HG03045 (cell line): Measurements from ENCODE around the gene GMDS.

Source experiments
- ATAC-seq: cut with Tn5 transposase; IDR thresholded peaks from one replicate; pipeline ENCODE4 v1.9.1; 2021; ENCODE audit warnings: mild to moderate bottlenecking, moderate library complexity; ENCODE audit not compliant: unreplicated experiment

The GMDS gene

DNA sequence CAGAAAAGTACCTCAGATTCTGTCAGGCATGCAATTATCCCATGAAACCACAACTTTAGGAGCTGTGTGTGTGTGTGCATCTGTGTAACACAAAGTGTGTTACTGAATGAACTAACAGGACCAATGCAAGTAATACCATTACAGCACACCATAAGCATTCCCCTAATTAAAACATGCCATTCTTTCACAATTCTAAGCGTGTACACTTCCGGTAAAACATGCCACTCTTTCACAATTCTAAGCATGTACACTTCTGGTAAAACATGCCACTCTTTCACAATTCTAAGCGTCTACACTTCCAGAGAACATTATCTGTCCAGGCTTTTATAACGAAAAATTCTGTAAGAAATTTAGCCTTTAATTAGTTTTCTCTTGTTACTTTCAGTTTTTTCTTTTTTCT is 238.2 kb downstream of the GMDS start:
- no peak for ATAC-seq

- ATAC-seq, result no peak
Measured at GRCh38 chr6:2004888-2005287, 240.5 kb downstream of the GMDS start.

GRCh38 chr6:2000962-2001361 is 244.4 kb downstream of the GMDS start:
- no peak for ATAC-seq

GRCh38 chr6:1997702-1998101 is 247.7 kb downstream of the GMDS start:
- ATAC-seq, result no peak

- no peak for ATAC-seq
Measured at GRCh38 chr6:1995636-1996035, 249.8 kb downstream of the GMDS start.

DNA sequence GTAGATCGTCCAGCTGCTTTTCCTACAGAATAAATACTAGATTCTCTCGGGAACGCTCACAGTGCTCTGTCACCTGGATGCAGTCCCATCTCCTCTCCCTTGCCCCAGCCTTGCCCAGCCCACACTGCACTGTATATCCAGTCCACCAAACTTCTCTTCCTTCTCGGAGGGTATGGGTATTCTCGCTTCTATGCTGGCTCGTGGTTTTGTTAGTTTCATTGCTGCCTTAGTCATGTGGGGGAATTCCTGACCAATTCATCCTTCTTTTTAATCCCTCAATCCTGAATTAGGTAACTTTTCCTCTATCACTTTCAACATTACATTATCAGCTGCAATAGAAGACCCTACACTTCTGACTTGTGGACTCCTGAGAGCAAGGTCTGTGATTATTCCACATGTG is 252.4 kb downstream of the GMDS start:
- ATAC-seq, result no peak

DNA sequence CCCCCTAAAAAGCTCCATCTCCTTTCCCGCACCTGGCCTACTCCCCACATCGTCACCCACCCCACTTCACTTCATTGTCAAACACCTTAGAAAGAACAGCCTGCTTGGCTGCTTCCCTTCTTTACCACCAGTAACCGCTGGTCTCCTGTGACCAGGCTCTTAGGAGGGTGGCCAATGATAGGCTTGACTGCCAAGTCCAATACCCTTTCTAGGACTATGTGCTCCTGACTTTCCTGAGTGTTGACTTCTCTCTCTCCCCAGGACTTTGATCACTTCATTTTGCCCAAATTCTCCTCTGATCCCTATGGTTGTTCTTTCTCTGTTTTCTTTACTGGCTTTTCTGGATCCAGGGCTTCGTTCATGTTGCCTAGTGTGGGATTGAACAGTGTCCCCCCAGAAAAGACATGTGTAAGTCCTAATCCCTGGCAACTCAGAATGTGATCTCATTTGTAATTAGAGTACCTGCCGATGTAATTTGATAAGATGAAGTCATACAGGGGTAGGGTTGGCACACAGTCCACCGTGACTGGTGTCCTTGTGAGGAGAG is 254.0 kb downstream of the GMDS start:
- ATAC-seq, result no peak

DNA sequence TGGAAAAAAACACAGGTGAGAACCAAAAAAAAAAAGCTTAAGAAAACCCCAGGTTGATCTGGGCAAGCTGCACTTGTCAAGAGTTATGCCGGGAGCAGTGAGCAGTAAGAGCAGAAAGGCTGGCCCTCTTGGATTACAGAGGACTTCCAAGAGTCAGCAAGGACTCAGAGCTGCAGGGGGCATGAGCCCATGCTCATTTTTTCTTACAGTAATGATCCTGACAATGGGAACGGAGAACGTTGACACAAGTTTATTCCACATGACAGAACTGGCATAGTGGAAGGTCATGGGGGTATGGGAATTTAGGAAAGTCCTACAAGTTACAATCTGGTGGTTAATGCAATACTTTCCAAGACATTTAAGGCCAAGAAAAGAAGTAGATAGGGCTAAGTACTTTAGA is 256.6 kb downstream of the GMDS start:
- no peak for ATAC-seq

- no peak for ATAC-seq
Measured at GRCh38 chr6:1987640-1988039, 257.8 kb downstream of the GMDS start.

GRCh38 chr6:1986454-1987243 is 258.8 kb downstream of the GMDS start:
- ATAC-seq, result no peak

DNA sequence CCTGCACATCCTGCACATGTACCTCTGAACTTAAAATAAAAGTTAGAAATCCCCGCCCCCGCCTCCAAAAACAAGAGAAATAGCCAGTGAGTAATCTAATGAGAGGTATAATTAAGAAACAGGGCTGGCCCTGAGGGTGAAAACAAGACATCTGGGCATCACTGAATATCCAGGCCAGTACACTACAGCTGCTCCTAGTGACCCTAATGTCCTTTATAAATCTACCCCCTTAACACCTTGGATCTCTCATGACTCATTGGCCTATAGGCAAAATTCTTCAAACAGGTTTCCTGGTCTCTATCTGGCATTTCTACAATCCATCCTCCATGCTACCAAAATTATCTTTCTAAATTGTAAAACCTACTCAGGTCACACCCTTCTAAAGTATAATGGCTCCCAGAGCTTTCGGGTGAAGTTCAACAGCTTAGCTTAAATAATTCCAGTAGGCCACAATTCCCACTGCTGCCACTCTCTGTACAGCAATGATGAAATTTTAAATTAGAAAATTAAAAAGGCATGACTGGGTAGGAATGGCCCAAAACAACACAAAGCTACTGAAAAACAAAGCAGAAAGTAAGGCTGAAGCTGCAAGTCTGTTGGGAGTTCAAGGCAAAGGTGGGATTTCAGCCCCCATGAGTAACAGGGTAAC is 260.9 kb downstream of the GMDS start:
- ATAC-seq, result no peak

GRCh38 chr6:1983850-1984249 is 261.6 kb downstream of the GMDS start:
- no peak for ATAC-seq

- ATAC-seq, result no peak
Measured at GRCh38 chr6:1972962-1973361, 272.4 kb downstream of the GMDS start.

GRCh38 chr6:1971612-1972011 is 273.8 kb downstream of the GMDS start:
- ATAC-seq, result no peak

DNA sequence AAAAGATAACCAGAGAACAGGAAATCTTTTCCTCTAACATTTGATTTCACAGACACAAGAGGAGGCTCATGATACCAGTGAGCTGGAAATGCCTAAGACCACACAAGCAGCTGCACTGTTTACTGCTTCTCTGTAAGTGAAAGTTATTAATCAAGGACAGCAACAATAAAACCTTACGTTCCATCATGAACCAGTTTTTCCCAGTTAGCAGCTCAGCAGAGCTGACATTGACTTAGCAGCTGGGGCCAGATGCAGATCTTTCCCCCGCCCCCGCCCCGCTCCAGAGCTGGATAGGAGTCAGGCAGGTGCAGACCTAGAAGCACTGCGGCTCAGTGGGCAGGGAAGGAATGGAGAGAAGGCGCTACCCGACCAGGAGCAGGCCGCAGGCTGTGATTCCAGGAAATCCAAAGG is 275.2 kb downstream of the GMDS start:
- ATAC-seq, result no peak

DNA sequence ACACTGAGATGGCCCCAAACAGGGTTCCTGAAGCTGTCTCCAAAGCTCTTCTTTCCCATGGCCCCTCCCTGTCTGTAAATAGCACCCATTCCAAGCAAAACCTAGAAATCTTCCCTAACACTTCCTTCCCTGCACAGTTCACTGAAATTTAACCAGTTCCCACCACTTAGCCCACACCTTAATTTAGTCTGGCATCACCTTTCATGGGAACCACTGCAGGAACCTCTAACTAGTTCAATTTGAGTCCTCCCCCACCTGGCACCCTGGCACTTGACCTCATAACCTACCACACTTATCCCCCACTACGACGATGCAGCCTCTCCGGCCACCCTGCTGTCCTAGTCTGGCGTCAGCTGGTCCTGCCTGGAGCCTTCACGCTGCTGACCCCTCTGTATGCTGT is 278.7 kb downstream of the GMDS start:
- ATAC-seq, result no peak

DNA sequence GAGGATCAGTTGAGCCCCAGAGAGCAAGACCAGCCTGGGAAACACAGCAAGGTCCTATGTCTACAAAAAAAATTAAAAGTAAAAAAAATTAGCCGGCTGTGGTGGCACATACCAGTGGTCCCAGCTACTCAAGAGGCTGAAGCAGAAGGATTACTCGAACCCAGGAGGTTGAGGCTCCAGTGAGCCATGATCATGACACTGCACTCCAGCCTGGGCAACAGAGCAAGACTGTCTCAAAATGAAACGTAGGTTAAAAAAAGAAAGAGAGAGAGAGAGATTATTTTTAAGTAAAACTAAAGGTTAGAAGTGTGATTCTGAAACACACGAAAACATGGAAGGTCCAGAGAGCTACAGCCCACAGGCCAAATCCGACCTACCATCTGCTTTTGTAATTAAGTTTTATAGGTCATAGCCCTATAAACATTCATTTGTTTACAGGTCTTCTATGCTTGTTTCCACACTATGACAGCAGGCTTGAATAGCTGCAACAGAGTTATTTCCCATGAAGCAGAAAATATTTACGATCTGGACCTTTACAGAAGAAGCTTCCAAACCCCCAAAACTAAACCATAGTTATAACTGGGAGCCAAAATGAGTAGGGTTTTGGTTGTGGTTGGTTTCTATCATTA is 279.7 kb downstream of the GMDS start:
- ATAC-seq, result no peak

DNA sequence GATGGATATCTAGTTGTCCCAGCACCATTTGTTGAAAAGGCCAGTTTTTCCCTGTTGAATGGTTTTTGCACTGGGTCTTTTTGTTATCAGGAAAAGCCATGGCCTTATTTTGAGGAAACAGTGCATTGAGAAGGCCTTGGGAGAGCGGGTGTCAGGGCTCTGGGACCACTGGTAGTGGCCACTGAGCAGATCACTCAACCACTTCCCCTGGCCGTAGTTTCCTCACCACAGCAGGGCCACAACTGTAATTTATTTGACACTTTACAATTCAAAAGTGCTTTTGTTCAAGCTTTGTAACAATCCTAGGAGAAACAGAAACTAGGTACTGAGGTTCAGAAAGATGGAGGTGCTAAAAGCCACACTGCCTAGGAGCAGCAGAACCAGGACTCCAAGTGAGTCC is 281.8 kb downstream of the GMDS start:
- ATAC-seq, result no peak

DNA sequence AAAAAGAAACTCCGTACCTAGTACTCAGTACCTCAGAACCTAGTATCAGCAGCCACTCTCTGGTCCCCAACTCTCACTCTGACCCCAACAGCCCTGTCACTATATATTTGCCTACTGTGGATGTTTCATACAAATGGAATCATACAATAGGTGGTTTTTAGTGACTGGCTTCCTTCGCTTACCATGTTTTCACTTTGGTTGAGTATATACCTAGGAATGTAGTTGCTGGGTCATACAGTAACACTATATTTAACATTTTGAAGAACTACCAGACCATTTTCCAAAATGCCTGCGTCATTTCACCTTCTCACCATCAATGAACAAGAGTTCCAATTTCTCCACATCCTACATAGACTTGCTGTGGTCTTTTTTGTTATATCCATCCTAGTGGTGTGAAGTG is 283.2 kb downstream of the GMDS start:
- ATAC-seq, result no peak

- ATAC-seq, result no peak
Measured at GRCh38 chr6:1960486-1961142, 284.8 kb downstream of the GMDS start.

DNA sequence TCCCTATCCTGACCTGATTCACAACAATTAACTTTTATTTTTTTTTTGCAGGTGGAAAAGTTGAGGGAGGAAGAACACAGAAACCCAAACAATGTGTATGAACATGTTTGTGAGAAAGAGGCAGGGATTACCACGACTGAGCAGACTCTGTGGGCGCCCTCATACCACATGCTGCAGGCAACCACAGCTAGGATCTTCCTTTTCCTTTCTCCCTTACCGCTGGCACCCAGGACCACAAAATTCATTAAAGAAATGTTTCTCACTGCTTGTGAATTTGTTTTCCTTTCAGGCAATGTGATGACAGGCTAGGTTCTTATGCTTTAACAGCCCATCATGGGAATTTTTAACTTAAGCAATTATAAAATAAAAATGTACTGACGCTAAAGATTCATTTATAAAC is 287.1 kb downstream of the GMDS start:
- ATAC-seq, result no peak
